ENCODE measurements around the gene PLBD1. TPM values are rescaled to one million over a fixed set of nuclear protein-coding genes. Genes with fewer than 3 reads are reported as not detected.
A peak's percentile ranks its signal among the peaks of the same experiment; 100 is the strongest.

PLBD1 gene
- total RNA-seq, 4 donors from 2014 or later, result 2.5 to 15.2 (median 8.3) TPM

DNA sequence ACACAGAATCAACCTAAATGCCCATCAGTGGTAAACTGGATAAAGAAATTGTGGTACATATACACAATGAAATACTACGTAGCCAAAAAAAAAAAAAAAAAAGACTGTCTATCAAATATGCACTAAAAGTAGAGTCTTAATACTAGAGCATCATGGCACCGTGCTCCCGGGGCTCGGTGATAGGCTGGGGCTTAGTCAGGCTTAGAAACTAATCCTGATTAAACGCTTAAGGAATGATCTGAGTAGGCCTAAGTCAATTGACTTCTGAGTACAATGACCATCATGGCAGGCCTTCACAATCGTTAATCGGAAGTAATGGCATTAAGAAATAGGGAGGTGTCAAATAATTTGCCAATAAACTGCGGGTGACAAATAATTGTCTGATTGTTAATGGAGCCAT lies 9.7 kb downstream of the PLBD1 start:
- H3K36me3 ChIP-seq, result no peaks in the 10 kb centered on the region
- peaks cover 0 to 15% (median 0%) of the 10 kb centered on the region in 3 donors for H3K4me1 ChIP-seq
- no peak overlapping the region for H3K27ac ChIP-seq
- WGBS, 2 donors (ENCODE audit: low coverage in 1 of 2), result 94 to 100% methylated on average over 5 to 7 of the region's 8 CpGs
- TF ChIP-seq EP300 (IDR thresholded peaks at IDR 0.05) (no peak), POLR2A (IDR thresholded peaks at IDR 0.05) (no peak), POLR2AphosphoS5 (IDR thresholded peaks at IDR 0.05) (no peak)
- no peaks in the 10 kb centered on the region for H3K27me3 ChIP-seq
- no peak for ATAC-seq
- H3K9me3 ChIP-seq, result no peaks in the 10 kb centered on the region
- H3K4me3 ChIP-seq, result no peak overlapping the region

DNA sequence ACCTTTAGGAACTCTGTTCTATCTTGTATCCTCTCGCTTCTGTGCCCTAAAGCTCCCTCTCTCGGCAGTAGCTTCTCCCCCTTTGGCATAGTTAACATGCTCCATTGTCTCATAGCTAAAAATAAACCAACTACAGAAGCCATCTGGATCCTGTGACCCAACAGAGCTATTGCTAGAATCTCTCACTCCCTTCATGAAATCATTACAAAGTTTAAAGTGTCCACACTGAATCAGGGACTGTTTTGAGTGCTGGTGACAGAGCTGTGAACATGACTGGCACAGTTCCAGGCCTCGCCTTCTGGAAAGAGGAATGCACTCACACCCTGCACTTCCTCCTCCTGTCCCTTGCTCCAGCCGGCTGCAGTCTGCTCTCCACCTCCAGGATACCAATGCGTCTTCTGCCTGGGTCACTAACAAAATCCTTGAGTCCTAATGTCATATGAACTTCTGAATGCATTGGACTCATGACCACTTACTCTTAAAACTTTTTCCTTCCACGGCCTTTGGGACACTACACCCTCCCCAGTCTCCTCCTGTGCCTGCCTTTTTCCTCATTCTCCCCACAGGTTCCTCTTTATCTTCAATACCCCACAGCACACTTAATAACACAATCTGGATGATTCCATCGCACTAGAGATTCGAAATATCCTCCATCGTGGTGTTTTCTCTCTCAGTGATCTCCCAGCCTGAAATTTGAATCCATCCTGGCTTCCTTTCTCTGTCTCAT lies 13.2 kb downstream of the PLBD1 start:
- peak overlapping the region in 1 of 2 donors; percentile 14 for H3K4me3 ChIP-seq

DNA sequence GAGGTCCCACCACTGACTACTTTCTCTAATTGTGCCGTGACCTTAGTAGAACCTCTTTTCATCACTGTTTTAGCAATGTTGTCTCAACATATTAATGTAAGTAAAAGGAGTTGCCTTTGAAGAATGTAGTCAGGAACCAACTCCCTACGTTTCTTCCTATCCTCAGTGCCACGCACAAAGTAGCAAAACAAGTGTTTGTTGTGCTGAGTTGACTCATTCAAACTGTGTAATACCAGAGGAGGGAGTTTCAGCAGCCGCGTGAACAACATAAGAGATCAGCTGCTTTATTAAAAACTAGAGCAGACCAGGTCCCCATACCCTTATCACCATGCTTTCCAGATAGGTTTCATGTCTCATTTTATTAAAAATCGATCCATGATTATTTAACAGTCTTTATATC lies 19.1 kb downstream of the PLBD1 start:
- peaks cover 0 to 1% (median 0%) of the 10 kb centered on the region in 3 donors for H3K4me1 ChIP-seq
- no peak for ATAC-seq

More for the DNA sequence above, 13.2 kb downstream of the PLBD1 start:
- H3K27ac ChIP-seq, result peak overlapping the region in 3 of 4 donors; percentile 0 to 27 (median 7)
- H3K27me3 ChIP-seq, result no peaks in the 10 kb centered on the region
- H3K36me3 ChIP-seq, result no peaks in the 10 kb centered on the region
- H3K4me1 ChIP-seq, result peaks cover 0 to 15% (median 0%) of the 10 kb centered on the region in 3 donors
- WGBS, 2 donors (ENCODE audit: low coverage in 1 of 2), result 14 to 30% methylated on average over 8 to 9 of the region's 9 CpGs
- no peaks in the 10 kb centered on the region for H3K9me3 ChIP-seq
- ATAC-seq, result peak; percentile 80
- TF ChIP-seq EP300 (IDR thresholded peaks at IDR 0.05), result no peak
- TF ChIP-seq, protein P1, sequence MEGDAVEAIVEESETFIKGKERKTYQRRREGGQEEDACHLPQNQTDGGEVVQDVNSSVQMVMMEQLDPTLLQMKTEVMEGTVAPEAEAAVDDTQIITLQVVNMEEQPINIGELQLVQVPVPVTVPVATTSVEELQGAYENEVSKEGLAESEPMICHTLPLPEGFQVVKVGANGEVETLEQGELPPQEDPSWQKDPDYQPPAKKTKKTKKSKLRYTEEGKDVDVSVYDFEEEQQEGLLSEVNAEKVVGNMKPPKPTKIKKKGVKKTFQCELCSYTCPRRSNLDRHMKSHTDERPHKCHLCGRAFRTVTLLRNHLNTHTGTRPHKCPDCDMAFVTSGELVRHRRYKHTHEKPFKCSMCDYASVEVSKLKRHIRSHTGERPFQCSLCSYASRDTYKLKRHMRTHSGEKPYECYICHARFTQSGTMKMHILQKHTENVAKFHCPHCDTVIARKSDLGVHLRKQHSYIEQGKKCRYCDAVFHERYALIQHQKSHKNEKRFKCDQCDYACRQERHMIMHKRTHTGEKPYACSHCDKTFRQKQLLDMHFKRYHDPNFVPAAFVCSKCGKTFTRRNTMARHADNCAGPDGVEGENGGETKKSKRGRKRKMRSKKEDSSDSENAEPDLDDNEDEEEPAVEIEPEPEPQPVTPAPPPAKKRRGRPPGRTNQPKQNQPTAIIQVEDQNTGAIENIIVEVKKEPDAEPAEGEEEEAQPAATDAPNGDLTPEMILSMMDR (IDR thresholded peaks at IDR 0.05), result peak in 1 of 4 experiments; percentile 18

DNA sequence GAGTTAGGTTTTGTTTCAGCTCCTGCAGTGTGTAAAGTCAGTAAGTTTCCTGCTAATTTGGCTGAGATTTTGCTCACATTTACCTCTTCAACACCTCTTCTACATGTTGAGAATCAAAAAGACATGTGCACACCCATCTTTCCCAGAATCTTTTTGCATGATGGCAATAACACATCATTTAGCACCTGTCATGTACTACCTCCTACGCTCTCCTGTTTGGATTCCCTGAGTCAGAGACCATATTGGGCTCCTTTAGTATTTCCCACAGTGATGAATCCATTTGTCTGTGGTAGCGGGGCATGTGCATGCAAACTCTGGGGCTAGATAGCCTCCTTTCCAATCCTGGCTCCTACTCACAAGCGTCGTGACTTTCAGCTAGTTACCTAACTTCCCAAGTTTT lies 20.1 kb downstream of the PLBD1 start:
- Histone ChIP-seq H3K4me1 (no peaks in the 10 kb centered on the region), H3K27ac (no peak overlapping the region), H3K4me3 (no peak overlapping the region), H3K36me3 (no peaks in the 10 kb centered on the region), H3K27me3 (no peaks in the 10 kb centered on the region), H3K9me3 (no peaks in the 10 kb centered on the region)
- ATAC-seq, result no peak
- WGBS, 2 donors (ENCODE audit: low coverage in 1 of 2), result 89 to 93% methylated on average over 4 of the region's 4 CpGs
- TF ChIP-seq POLR2A (IDR thresholded peaks at IDR 0.05) (no peak), POLR2AphosphoS5 (IDR thresholded peaks at IDR 0.05) (no peak), EP300 (IDR thresholded peaks at IDR 0.05) (no peak)
- TF ChIP-seq, protein P1 (IDR thresholded peaks at IDR 0.05), result no peak

More for the DNA sequence above, 19.1 kb downstream of the PLBD1 start:
- H3K9me3 ChIP-seq, result no peaks in the 10 kb centered on the region
- no peaks in the 10 kb centered on the region for H3K27me3 ChIP-seq
- H3K4me3 ChIP-seq, result no peak overlapping the region
- no peak overlapping the region for H3K27ac ChIP-seq
- TF ChIP-seq, protein P1 (IDR thresholded peaks at IDR 0.05), result no peak
- TF ChIP-seq EP300 (IDR thresholded peaks at IDR 0.05), result no peak
- TF ChIP-seq POLR2AphosphoS5 (IDR thresholded peaks at IDR 0.05), result no peak
- TF ChIP-seq POLR2A (IDR thresholded peaks at IDR 0.05), result no peak
- H3K36me3 ChIP-seq, result no peaks in the 10 kb centered on the region
- WGBS, 2 donors (ENCODE audit: low coverage in 1 of 2), result 91 to 93% methylated on average over 6 of the region's 6 CpGs

DNA sequence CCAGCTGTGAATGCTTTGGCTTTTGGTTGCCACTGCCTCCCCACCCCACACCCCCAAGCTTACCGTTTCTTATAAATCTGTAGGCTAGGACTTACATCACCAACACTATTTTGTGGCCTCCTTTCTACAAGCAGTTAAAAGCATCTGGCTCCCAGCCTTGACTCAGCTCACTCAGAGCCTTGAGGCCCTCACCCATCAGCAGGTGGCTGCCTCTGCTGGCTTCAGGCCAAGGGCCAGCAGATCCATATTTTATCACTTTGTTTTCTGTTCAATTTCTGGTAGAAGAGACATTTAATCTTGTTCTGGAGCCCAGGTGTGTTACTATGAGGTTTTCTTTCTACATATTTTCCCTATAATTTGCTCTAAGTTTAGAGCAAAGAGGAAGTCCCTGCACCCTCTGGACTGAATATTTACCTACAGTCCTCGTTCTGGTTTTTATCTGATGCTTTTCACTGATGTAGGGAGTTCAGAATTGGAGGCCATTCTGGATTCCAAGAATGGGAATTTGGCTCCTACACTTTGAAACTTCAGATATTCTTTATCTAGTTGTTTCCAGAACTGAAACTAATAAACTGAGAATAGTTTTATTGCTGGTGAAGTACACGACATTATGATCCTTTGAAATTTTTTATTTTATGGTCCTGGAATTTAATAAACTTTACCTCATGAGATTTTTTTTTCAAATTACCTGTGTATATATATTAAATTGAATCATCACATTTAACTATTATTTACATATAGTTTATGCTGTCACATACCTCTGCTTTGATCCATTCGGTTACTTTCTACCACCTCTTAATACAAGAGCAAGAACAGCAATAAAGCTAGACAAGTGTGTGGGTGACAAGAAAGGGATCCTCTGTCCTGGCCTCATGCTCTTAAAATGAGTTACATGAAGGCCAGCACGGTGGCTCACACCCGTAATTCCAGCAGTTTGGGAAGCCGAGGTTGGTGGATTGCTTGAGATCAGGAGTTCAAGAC lies 22.2 kb downstream of the PLBD1 start:
- no peak overlapping the region for H3K27ac ChIP-seq
- H3K27me3 ChIP-seq, result no peaks in the 10 kb centered on the region
- no peaks in the 10 kb centered on the region for H3K4me1 ChIP-seq
- WGBS, 2 donors (ENCODE audit: low coverage in 1 of 2), result 82 to 91% methylated on average over 6 of the region's 7 CpGs
- ATAC-seq, result no peak
- no peaks in the 10 kb centered on the region for H3K36me3 ChIP-seq
- no peak overlapping the region for H3K4me3 ChIP-seq
- H3K9me3 ChIP-seq, result no peaks in the 10 kb centered on the region
- TF ChIP-seq POLR2A (IDR thresholded peaks at IDR 0.05), result no peak
- TF ChIP-seq POLR2AphosphoS5 (IDR thresholded peaks at IDR 0.05), result no peak
- no peak for TF ChIP-seq EP300 (IDR thresholded peaks at IDR 0.05)
- TF ChIP-seq, protein P1 (IDR thresholded peaks at IDR 0.05), result no peak

Measured in gastroesophageal sphincter (tissue), 4 donors.